Heart right ventricle (tissue), 16 donors: ENCODE data around the gene PFN1. TPM values are rescaled to one million over a fixed set of nuclear protein-coding genes. Genes with fewer than 3 reads are reported as not detected.
"Not testable (repeated sequence)": the region's sequence is repeated elsewhere in the genome, so short reads cannot be mapped to it uniquely, and the experiment has no call there.

Experiments used
- ATAC-seq, 8 donors: fragments of 200-7000 bp; cut with Tn5 transposase; one replicate each; pipeline ENCODE4 v1.9.1; 2020; ENCODE audit warnings: mild to moderate bottlenecking in 8 of 8, moderate library complexity in 8 of 8, moderate number of reproducible peaks in 1 of 8
- DNase-seq, 2 donors: peaks; one replicate each; pipeline ENCODE4 v3.0.0-alpha.2; 2020
- H3K27ac ChIP-seq, 10 donors: fragments of 200-600 bp; sonication (generic) in 2 of 10; one replicate each; pipeline versions ENCODE4 v1.5.0 to v1.8.0; 2020 to 2022; ENCODE audit warnings: mild to moderate bottlenecking in 3 of 10
- H3K27me3 ChIP-seq, 7 donors: fragments of 200-600 bp; one replicate each; pipeline ENCODE4 v1.8.0; 2021 to 2022; ENCODE audit warnings: mild to moderate bottlenecking in 2 of 7
- H3K36me3 ChIP-seq, 9 donors: fragments of 200-600 bp; sonication (generic) in 1 of 9; one replicate each; pipeline versions ENCODE4 v1.5.0 to v1.8.0; 2020 to 2022; ENCODE audit warnings: mild to moderate bottlenecking in 2 of 9
- H3K4me1 ChIP-seq, 9 donors: fragments of 200-600 bp; sonication (generic) in 1 of 9; one replicate each; pipeline versions ENCODE4 v1.5.0 to v1.8.0; 2020 to 2022; ENCODE audit warnings: mild to moderate bottlenecking in 4 of 9
- H3K4me3 ChIP-seq, 10 donors: fragments of 200-600 bp; sonication (generic) in 2 of 10; one replicate each; pipeline versions ENCODE4 v1.5.0 to v1.8.0; 2020 to 2022; ENCODE audit warnings: mild to moderate bottlenecking in 7 of 10, moderate library complexity in 2 of 10
- H3K9me3 ChIP-seq, 11 donors: fragments of 200-600 bp in 10 of 11; sonication (generic) in 2 of 11; one replicate each; pipeline versions ENCODE4 v1.5.0 to v1.8.0; 2013 to 2022; ENCODE audit warnings: mild to moderate bottlenecking in 2 of 11, control low read depth in 1 of 11, moderate library complexity in 1 of 11
- WGBS, 2 donors: extraction: QIAGEN DNeasy Blood & Tissue Kit; methylation state at CpG; one replicate each; pipeline ENCODE4 v1.1.7; 2013; ENCODE audit warnings: inconsistent platforms in 1 of 2; 5-methylcytosine and 5-hydroxymethylcytosine counted together
- intact Hi-C, 10 donors: fragments of 100-400 bp; cut with DNase I; formaldehyde crosslinking; loops; one replicate each; pipeline versions ENCODE4 v1.11.1 to v1.14.2; 2022
- polyA plus RNA-seq, 2 donors: library from polyadenylated mRNA; stranded (reverse); fragments of 200-250 nt; gene quantifications; one replicate each; pipeline ENCODE4 v1.2.3, GENCODE V29; 2013
- total RNA-seq, 10 donors: library from RNA; stranded (reverse); fragmentation: NEBNext Ultra II Directional in 3 of 10; extraction: Animal tissue kit (Norgen Biotek cat#: 25700) in 3 of 10; gene quantifications; one replicate each; pipeline versions ENCODE4 v1.2.1 to v1.2.4, GENCODE V29; 2021 to 2023
- TF ChIP-seq, protein P1 (sequence below), 9 donors: fragments of 200-600 bp; sonication (generic) in 2 of 9; IDR thresholded peaks; one replicate each; pipeline versions ENCODE4 v1.5.0 to v1.8.0; 2021 to 2022; ENCODE audit warnings: antibody characterized with exemption in 9 of 9, mild to moderate bottlenecking in 5 of 9, moderate library complexity in 1 of 9
- donor health status: Arrhythmogenic right ventricular cardiomyopathy.
- donor health status: ischemic (EF 13 %, LVEDD 7.1; RV severe dilation, severe dysfunction).
- donor health status: healthy with polysubstance abuse.
- donor health status: DM: no; HTN: yes; CAD: no.
- donor health status: DM: no; HTN: no; CAD: no.
- donor health status: ischemic (EF 25% LVEDD 6.9; RV normal size, moderate dysfunction).
- donor health status: ischemic (EF 25% LVEDD 5.7; RV mildly dilated, moderate dysfunction).
- donor health status: healthy.
- donor health status: DM: yes; HTN: yes; CAD: no.
- donor health status: Ischemic cardiomyopathy.
- donor health status: ischemic (EF 35%, LVEDD 5.7; RV mildly dilated, moderate dysfunction).
- donor health status: nonischemic (EF 11% LVEDD 7.7; RV severe dilation, severe dysfunction).
- donor health status: DM: yes; HTN: yes; CAD: no.
- donor health status: PGD.
- donor health status: ischemic (EF 29% LVEDD 5.4; RV normal size, mild dysfunction).
- donor health status: nonischemic (EF 23%, LVEDD 6.1; RV moderate dilation, normal function).

Gene PFN1
- total and polyA plus RNA-seq, 12 donors: 144 to 830 (median 161) TPM

DNA sequence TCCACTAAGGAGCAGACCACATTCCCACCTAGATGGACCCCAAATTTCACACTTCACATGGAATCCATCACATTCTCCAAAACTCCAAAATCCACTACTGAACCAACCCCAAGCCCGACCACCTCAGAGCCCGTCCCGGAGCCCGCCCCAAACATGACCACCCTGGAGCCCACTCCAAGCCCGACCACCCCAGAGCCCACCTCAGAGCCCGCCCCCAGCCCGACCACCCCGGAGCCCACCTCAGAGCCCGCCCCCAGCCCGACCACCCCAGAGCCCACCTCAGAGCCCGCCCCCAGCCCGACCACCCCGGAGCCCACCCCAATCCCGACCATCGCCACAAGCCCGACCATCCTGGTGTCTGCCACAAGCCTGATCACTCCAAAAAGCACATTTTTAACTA is 14.7 kb downstream of the PFN1 start:
- WGBS, 2 donors: 86 to 94% methylated on average over 13 to 16 of the region's 16 CpGs
- H3K4me3 ChIP-seq: no peak overlapping the region
- no peaks in the 10 kb centered on the region for H3K27me3 ChIP-seq
- intact Hi-C loops: loop anchor here in 2 of 10 donors (10.0 kb wide), 1 partner anchor 51 kb away; the partner anchor contains the start of gene CAMTA2 (in 2 of the 2)
- no peak for DNase-seq
- peaks cover 0 to 35% (median 10%) of the 10 kb centered on the region in 9 donors for H3K36me3 ChIP-seq
- no peaks in the 10 kb centered on the region for H3K9me3 ChIP-seq
- peak overlapping the region in 3 of 10 donors; percentile 21 to 65 (median 42) for H3K27ac ChIP-seq
- TF ChIP-seq, protein P1, sequence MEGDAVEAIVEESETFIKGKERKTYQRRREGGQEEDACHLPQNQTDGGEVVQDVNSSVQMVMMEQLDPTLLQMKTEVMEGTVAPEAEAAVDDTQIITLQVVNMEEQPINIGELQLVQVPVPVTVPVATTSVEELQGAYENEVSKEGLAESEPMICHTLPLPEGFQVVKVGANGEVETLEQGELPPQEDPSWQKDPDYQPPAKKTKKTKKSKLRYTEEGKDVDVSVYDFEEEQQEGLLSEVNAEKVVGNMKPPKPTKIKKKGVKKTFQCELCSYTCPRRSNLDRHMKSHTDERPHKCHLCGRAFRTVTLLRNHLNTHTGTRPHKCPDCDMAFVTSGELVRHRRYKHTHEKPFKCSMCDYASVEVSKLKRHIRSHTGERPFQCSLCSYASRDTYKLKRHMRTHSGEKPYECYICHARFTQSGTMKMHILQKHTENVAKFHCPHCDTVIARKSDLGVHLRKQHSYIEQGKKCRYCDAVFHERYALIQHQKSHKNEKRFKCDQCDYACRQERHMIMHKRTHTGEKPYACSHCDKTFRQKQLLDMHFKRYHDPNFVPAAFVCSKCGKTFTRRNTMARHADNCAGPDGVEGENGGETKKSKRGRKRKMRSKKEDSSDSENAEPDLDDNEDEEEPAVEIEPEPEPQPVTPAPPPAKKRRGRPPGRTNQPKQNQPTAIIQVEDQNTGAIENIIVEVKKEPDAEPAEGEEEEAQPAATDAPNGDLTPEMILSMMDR (IDR thresholded peaks at IDR 0.05): no peak
- ATAC-seq: no peak
- H3K4me1 ChIP-seq: peaks cover 9 to 38% (median 18%) of the 10 kb centered on the region in 9 donors

DNA sequence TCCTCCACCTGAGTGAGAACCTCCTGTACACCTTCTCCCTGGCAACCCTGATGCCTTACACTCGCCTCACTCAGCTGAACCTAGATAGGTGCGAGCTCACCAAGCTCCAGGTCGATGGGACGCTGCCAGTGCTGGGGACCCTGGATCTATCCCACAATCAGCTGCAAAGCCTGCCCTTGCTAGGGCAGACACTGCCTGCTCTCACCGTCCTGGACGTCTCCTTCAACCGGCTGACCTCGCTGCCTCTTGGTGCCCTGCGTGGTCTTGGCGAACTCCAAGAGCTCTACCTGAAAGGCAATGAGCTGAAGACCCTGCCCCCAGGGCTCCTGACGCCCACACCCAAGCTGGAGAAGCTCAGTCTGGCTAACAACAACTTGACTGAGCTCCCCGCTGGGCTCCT is 15.6 kb downstream of the PFN1 start:
- Histone ChIP-seq H3K9me3 (no peaks in the 10 kb centered on the region), H3K27me3 (no peaks in the 10 kb centered on the region), H3K4me1 (peaks cover 2 to 29% (median 10%) of the 10 kb centered on the region in 9 donors), H3K27ac (no peak overlapping the region), H3K36me3 (peaks cover 0 to 26% (median 6%) of the 10 kb centered on the region in 9 donors), H3K4me3 (no peak overlapping the region)
- no peak for ATAC-seq
- TF ChIP-seq, protein P1 (IDR thresholded peaks at IDR 0.05): no peak
- intact Hi-C loops: loop anchor here in 2 of 10 donors (10.0 kb wide), 1 partner anchor 52 kb away; the partner anchor contains the start of gene CAMTA2 (in 2 of the 2)
- DNase-seq: no peak
- 89 to 95% methylated on average over 12 of the region's 12 CpGs for WGBS, 2 donors

DNA sequence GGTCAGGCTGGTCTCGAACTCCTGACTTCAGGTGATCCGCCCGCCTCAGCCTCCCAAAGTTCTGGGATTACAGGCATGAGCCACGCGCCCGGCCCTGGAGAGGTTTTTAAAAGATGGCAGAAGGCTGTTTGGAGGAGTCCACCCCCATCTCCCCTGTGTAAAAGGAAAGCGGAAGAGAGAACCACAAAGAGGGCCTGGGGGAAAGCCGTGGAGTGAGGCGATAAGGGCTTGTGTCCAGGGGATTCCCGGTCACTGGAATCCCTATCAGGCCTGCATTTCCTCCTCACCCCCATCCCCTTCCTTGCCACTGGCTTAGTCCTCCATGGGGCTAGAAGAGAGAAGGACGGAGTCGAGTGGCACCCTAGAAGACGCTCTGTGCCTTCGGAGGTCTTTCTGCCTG is 16.4 kb downstream of the PFN1 start, which contains the start of gene GP1BA:
Gene GP1BA (plus strand): TSS at position 315 of the 400 bp plus-strand sequence. CDS start 328 bp downstream, outside the sequence.
- TF ChIP-seq, protein P1 (IDR thresholded peaks at IDR 0.05): no peak
- ATAC-seq (peak in 1 of 8 donors; percentile 14), DNase-seq (no peak)
- intact Hi-C loops: loop anchor here in 2 of 10 donors (10.0 kb wide), 1 partner anchor 53 kb away; the partner anchor contains the start of gene CAMTA2 (in 2 of the 2)
- H3K4me1 ChIP-seq: peaks cover 2 to 24% (median 8%) of the 10 kb centered on the region in 9 donors
- no peaks in the 10 kb centered on the region for H3K27me3 ChIP-seq
- WGBS, 2 donors: 56% methylated on average over 14 of the region's 14 CpGs
- peaks cover 0 to 18% (median 0%) of the 10 kb centered on the region in 9 donors for H3K36me3 ChIP-seq
- no peak within 1 kb of the TSS for H3K4me3 ChIP-seq
- H3K27ac ChIP-seq: no peak within 1 kb of the TSS
- no peaks in the 10 kb centered on the region for H3K9me3 ChIP-seq

DNA sequence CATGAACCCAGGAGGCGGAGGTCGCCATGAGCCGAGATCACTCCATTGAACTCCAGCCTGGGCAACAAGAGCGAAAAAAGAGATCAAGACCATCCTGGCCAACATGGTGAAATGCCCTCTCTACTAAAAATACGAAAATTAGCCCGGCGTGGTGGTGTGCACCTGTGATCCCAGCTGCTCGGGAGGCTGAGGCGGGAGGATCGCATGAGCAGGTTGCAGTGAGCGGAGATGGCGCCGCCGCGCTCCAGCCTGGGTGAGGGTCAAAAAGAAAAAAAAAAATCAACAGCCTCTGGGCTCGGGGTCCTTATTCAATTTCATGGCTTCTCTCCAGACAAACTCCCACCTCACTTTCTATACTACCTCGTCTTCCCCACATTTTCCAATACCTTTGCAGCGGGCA is 19.4 kb downstream of the PFN1 start:
- H3K9me3 ChIP-seq: no peaks in the 10 kb centered on the region
- intact Hi-C loops: no loop called here
- no peaks in the 10 kb centered on the region for H3K36me3 ChIP-seq
- WGBS, 2 donors: 96 to 97% methylated on average over 18 of the region's 18 CpGs
- H3K27ac ChIP-seq: no peak overlapping the region
- H3K4me1 ChIP-seq: peaks cover 0 to 14% (median under 1%) of the 10 kb centered on the region in 9 donors
- ATAC-seq (no peak), DNase-seq (no peak)
- TF ChIP-seq, protein P1 (IDR thresholded peaks at IDR 0.05): no peak
- H3K27me3 ChIP-seq: no peaks in the 10 kb centered on the region
- no peak overlapping the region for H3K4me3 ChIP-seq

DNA sequence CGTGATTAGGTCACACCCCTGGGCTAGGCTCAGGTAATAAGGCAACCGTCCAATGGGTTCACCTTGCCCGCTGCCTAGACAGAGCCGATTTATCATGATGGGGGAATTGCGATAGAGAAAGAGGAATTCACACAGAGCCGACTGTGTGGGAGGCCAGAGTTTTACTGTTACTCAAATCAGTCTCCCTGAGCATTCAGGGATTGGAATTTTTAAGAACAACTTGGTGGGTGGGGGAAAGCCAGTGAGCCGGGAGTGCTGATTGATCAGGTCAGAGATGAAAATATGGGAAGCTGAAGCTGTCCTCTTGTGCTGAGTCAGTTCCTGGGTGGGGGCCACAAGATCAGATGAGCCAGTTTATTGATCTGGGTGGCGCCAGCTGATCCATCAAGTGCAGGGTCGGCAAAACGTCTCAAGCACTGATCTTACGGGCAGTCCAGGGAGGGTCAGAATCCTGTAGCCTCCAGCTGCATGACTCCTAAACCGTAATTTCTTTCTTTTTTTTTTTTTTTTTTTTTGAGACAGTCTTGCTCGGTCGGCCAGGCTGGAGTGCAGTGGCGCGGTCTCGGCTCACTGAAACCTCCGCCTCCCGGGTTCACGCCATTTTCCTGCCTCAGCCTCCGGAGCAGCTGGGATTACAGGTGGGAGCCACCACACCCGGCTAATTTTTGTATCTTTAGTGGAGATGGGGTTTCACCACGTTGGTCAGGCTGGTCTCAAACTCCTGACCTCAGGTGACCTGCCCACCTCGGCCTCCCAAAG is 21.6 kb downstream of the PFN1 start:
- intact Hi-C loops, H3K4me3 ChIP-seq, H3K27ac ChIP-seq, H3K9me3 ChIP-seq, H3K36me3 ChIP-seq, ATAC-seq, DNase-seq, H3K27me3 ChIP-seq, H3K4me1 ChIP-seq: not testable (repeated sequence)
- 86 to 90% methylated on average over 24 of the region's 24 CpGs for WGBS, 2 donors
